Prostate gland (tissue), 2 donors: ENCODE data around the gene LIMS2. TPM values are rescaled to one million over a fixed set of nuclear protein-coding genes. Genes with fewer than 3 reads are reported as not detected.

Experiments
- DNase-seq: peaks from one replicate; pipeline ENCODE4 v3.0.0-alpha.2; 2019; ENCODE audit warnings: low spot score
- H3K27ac ChIP-seq, 2 donors: fragments of 200-600 bp; sonication (generic); 2 replicates each; pipeline ENCODE4 v1.5.1; 2017 to 2019
- H3K27me3 ChIP-seq: fragments of 200-600 bp; sonication (generic); replicated peaks from 2 replicates; pipeline ENCODE4 v1.5.1; 2019; ENCODE audit not compliant: insufficient read depth
- H3K36me3 ChIP-seq, 2 donors: fragments of 200-600 bp; sonication (generic); 1 replicate in 1 of 2; 2 replicates in 1 of 2; pipeline versions ENCODE4 v1.5.1 to v1.8.1; 2017 to 2019
- H3K4me1 ChIP-seq: fragments of 200-600 bp; sonication (generic); replicated peaks from 2 replicates; pipeline ENCODE4 v1.5.1; 2019
- H3K4me3 ChIP-seq, 2 donors: fragments of 200-600 bp; sonication (generic); 2 replicates each; pipeline ENCODE4 v1.5.1; 2017 to 2019
- H3K9me3 ChIP-seq: fragments of 200-600 bp; sonication (generic); 2 replicates; pipeline ENCODE4 v1.5.1; 2017
- POLR2A ChIP-seq: fragments of 450-650 bp; IDR thresholded peaks from one replicate; pipeline ENCODE4 v1.6.1; 2016; ENCODE audit warnings: antibody characterized with exemption, mild to moderate bottlenecking
- POLR2AphosphoS5 ChIP-seq: sonication (generic); formaldehyde crosslinking; IDR thresholded peaks from one replicate; pipeline ENCODE4 v1.6.1; 2017; ENCODE audit warnings: antibody characterized with exemption
- WGBS: methylation state at CpG from one replicate; pipeline ENCODE4 v1.1.5; 2018; 5-methylcytosine and 5-hydroxymethylcytosine counted together
- intact Hi-C: fragments of 100-400 bp; cut with DNase I; formaldehyde crosslinking; loops from one replicate; pipeline ENCODE4 v1.14.2; 2022
- total RNA-seq, 2 donors: library from RNA; depleted of rRNA; stranded (reverse); fragments of >200 nt; gene quantifications; one replicate each; pipeline ENCODE4 v1.1.0, GENCODE V29; 2016
- TF ChIP-seq, protein P1 (sequence below), 4 experiments: fragments of 200-600 bp in 2 of 4; fragments of 450-650 bp in 2 of 4; sonication (generic) in 2 of 4; IDR thresholded peaks; 1 replicate in 3 of 4; 2 replicates in 1 of 4; pipeline ENCODE4 v1.5.1; 2016 to 2019; ENCODE audit warnings: antibody characterized with exemption in 4 of 4, mild to moderate bottlenecking in 2 of 4, moderate library complexity in 2 of 4

LIMS2 gene
- total RNA-seq, 2 donors from 2014 or later: 31.9 to 63.2 TPM

- 74% methylated on average over 6 of the region's 6 CpGs for WGBS
- no peaks in the 10 kb centered on the region for H3K4me1 ChIP-seq
- no peak for DNase-seq
These were observed 10.5 kb downstream of the LIMS2 start for GRCh38 chr2:127664895-127665225.

GRCh38 chr2:127664065-127664894 lies 11.1 kb downstream of the LIMS2 start:
- H3K9me3 ChIP-seq: no peaks in the 10 kb centered on the region
- 21% methylated on average over 40 of the region's 69 CpGs for WGBS
- H3K27ac ChIP-seq: peak overlapping the region; percentile 45 to 54
- H3K4me3 ChIP-seq: peak overlapping the region; percentile 4 to 18
- TF ChIP-seq, protein P1, sequence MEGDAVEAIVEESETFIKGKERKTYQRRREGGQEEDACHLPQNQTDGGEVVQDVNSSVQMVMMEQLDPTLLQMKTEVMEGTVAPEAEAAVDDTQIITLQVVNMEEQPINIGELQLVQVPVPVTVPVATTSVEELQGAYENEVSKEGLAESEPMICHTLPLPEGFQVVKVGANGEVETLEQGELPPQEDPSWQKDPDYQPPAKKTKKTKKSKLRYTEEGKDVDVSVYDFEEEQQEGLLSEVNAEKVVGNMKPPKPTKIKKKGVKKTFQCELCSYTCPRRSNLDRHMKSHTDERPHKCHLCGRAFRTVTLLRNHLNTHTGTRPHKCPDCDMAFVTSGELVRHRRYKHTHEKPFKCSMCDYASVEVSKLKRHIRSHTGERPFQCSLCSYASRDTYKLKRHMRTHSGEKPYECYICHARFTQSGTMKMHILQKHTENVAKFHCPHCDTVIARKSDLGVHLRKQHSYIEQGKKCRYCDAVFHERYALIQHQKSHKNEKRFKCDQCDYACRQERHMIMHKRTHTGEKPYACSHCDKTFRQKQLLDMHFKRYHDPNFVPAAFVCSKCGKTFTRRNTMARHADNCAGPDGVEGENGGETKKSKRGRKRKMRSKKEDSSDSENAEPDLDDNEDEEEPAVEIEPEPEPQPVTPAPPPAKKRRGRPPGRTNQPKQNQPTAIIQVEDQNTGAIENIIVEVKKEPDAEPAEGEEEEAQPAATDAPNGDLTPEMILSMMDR (IDR thresholded peaks at IDR 0.05): no peak
- TF ChIP-seq POLR2AphosphoS5 (no peak), POLR2A (no peak)
- intact Hi-C loops: no loop called here
- no peak for DNase-seq
- H3K27me3 ChIP-seq: peaks cover 2% of the 10 kb centered on the region
- H3K36me3 ChIP-seq: no peaks in the 10 kb centered on the region
- H3K4me1 ChIP-seq: no peaks in the 10 kb centered on the region

More at GRCh38 chr2:127664895-127665225, 10.5 kb downstream of the LIMS2 start:
- TF ChIP-seq, protein P1 (IDR thresholded peaks at IDR 0.05): no peak
- no peak for TF ChIP-seq POLR2A
- no peak for TF ChIP-seq POLR2AphosphoS5
- Histone ChIP-seq H3K9me3 (no peaks in the 10 kb centered on the region), H3K4me3 (no peak overlapping the region), H3K36me3 (no peaks in the 10 kb centered on the region), H3K27ac (peak overlapping the region in 1 of 2 donors; percentile 54), H3K27me3 (peaks cover 2% of the 10 kb centered on the region)
- intact Hi-C loops: no loop called here

DNA sequence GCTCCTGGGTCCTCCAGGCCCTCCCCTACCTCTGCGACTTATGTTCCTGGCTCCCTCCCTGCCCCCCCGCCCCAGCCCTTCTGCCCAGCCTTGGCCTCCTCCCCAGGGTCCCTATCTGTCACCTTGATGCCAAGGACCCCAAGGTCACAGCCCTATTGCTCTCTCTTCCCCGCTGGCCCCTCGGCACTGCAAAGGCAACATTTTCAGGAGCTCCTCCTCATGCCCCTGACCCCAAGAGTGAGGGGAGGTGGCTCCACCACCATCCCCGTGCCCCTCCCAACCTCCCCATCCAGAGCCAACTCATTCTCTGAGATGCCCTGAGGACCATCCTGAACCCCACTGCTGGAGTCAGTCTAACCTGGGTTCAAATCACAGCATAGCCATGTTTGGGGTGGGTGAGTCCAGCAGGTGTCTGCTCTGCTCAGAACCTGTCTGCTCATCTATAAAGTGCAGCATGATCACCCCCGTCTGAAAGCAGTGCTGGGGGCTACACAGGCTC lies 11.7 kb downstream of the LIMS2 start:
- intact Hi-C loops: no loop called here
- H3K4me3 ChIP-seq: no peak overlapping the region
- TF ChIP-seq POLR2AphosphoS5 (no peak), POLR2A (no peak)
- TF ChIP-seq, protein P1 (IDR thresholded peaks at IDR 0.05): no peak
- H3K36me3 ChIP-seq: no peaks in the 10 kb centered on the region
- H3K27me3 ChIP-seq: peaks cover 2% of the 10 kb centered on the region
- H3K4me1 ChIP-seq: no peaks in the 10 kb centered on the region
- no peaks in the 10 kb centered on the region for H3K9me3 ChIP-seq
- no peak for DNase-seq
- 68% methylated on average over 6 of the region's 6 CpGs for WGBS
- H3K27ac ChIP-seq: peak overlapping the region in 1 of 2 donors; percentile 54

- Histone ChIP-seq H3K4me1 (no peaks in the 10 kb centered on the region), H3K4me3 (no peak overlapping the region), H3K36me3 (no peaks in the 10 kb centered on the region), H3K9me3 (no peaks in the 10 kb centered on the region), H3K27me3 (peaks cover 2% of the 10 kb centered on the region), H3K27ac (peak overlapping the region in 1 of 2 donors; percentile 54)
- intact Hi-C loops: no loop called here
- no peak for TF ChIP-seq POLR2A
- TF ChIP-seq, protein P1 (IDR thresholded peaks at IDR 0.05): no peak
- no peak for TF ChIP-seq POLR2AphosphoS5
- WGBS: 52% methylated on average over 9 of the region's 9 CpGs
- no peak for DNase-seq
These were observed 12.3 kb downstream of the LIMS2 start for GRCh38 chr2:127662937-127663565.
